Caco-2 (cell line): ENCODE measurements around the gene GCNT4. TPM values are rescaled to one million over a fixed set of nuclear protein-coding genes. Genes with fewer than 3 reads are reported as not detected.

Experiments used
- BruUV-seq: library from RNA; stranded (reverse); fragments of 400-500 nt; replicated peaks from 2 replicates; lab custom pipeline; 2021; lab: Mats Ljungman, UMichigan
- CTCF ChIA-PET: fragments of 300-600 bp; sonication (Branson Sonifier 250); formaldehyde crosslinking; loops from one replicate; lab custom pipeline; 2022; ENCODE audit warnings: antibody characterized with exemption; lab: Charles Lee
- POLR2A ChIA-PET: fragments of 300-600 bp; sonication (Branson Sonifier 250); formaldehyde crosslinking; loops from one replicate; lab custom pipeline; 2022; ENCODE audit warnings: antibody characterized with exemption; lab: Charles Lee
- DNase-seq, 2 experiments: peaks; one replicate each; pipeline versions ENCODE4 v3.0.0 to v3.0.0-alpha.2; 2020 to 2022
- H3K27me3 ChIP-seq: replicated peaks from 2 replicates; pipeline ENCODE4 v1.6.0; 2011; ENCODE audit warnings: low read length; ENCODE audit not compliant: control insufficient read depth, insufficient read depth
- H3K36me3 ChIP-seq: 2 replicates; pipeline ENCODE4 v1.5.1; 2011; ENCODE audit warnings: low read length; ENCODE audit not compliant: control insufficient read depth, insufficient read depth
- H3K4me1 ChIP-seq: fragments of 250-450 bp; sonication (Bioruptor Pico); 2 replicates; pipeline ENCODE4 v1.5.1; 2020; ENCODE audit warnings: mild to moderate bottlenecking
- H3K4me3 ChIP-seq: 2 replicates; pipeline ENCODE4 v1.5.1; 2011; ENCODE audit warnings: low read depth, mild to moderate bottlenecking, control low read depth, low read length
- H3K9me3 ChIP-seq: fragments of 250-450 bp; sonication (Bioruptor Pico); 2 replicates; pipeline ENCODE4 v1.5.1; 2020; ENCODE audit warnings: mild to moderate bottlenecking, moderate library complexity
- H3K27ac Mint-ChIP-seq: one replicate; pipeline ENCODE4 v1.8.0; 2022; ENCODE audit warnings: mixed read lengths; ENCODE audit not compliant: unreplicated experiment
- H3K27me3 Mint-ChIP-seq: one replicate; pipeline ENCODE4 v1.8.0; 2022; ENCODE audit warnings: mixed read lengths; ENCODE audit not compliant: insufficient read depth, unreplicated experiment
- H3K36me3 Mint-ChIP-seq: one replicate; pipeline ENCODE4 v1.8.0; 2022; ENCODE audit warnings: mild to moderate bottlenecking, mixed read lengths; ENCODE audit not compliant: insufficient read depth, unreplicated experiment
- H3K4me1 Mint-ChIP-seq: one replicate; pipeline ENCODE4 v1.8.0; 2022; ENCODE audit warnings: low read depth, mixed read lengths; ENCODE audit not compliant: unreplicated experiment
- H3K4me3 Mint-ChIP-seq: one replicate; pipeline ENCODE4 v1.8.0; 2022; ENCODE audit warnings: mild to moderate bottlenecking, moderate library complexity, mixed read lengths; ENCODE audit not compliant: unreplicated experiment
- H3K9me3 Mint-ChIP-seq: one replicate; pipeline ENCODE4 v1.8.0; 2022; ENCODE audit warnings: mixed read lengths; ENCODE audit not compliant: unreplicated experiment
- intact Hi-C: fragments of 100-400 bp; cut with micrococcal nuclease; formaldehyde crosslinking; loops from one replicate; pipeline ENCODE4 v1.10.0; 2022; ENCODE audit not compliant: unreplicated experiment
- total RNA-seq: library from RNA; stranded (reverse); gene quantifications from 2 replicates; pipeline ENCODE4 v1.2.3, GENCODE V29; 2022
- TF ChIP-seq, protein P1 (sequence below), 2 experiments: fragments of 200-600 bp in 1 of 2; IDR thresholded peaks; 1 replicate in 1 of 2; 2 replicates in 1 of 2; pipeline versions ENCODE4 v1.5.1 to v1.8.0; 2011 to 2022; ENCODE audit warnings: antibody characterized with exemption in 1 of 2, control low read depth in 1 of 2, inconsistent platforms in 1 of 2, low read depth in 1 of 2, low read length in 1 of 2, mild to moderate bottlenecking in 1 of 2, moderate library complexity in 1 of 2; ENCODE audit not compliant: insufficient read depth in 1 of 2, severe bottlenecking in 1 of 2, unreplicated experiment in 1 of 2

GCNT4 gene
- total RNA-seq, 1 experiment from 2014 or later, result 3.0 TPM

DNA sequence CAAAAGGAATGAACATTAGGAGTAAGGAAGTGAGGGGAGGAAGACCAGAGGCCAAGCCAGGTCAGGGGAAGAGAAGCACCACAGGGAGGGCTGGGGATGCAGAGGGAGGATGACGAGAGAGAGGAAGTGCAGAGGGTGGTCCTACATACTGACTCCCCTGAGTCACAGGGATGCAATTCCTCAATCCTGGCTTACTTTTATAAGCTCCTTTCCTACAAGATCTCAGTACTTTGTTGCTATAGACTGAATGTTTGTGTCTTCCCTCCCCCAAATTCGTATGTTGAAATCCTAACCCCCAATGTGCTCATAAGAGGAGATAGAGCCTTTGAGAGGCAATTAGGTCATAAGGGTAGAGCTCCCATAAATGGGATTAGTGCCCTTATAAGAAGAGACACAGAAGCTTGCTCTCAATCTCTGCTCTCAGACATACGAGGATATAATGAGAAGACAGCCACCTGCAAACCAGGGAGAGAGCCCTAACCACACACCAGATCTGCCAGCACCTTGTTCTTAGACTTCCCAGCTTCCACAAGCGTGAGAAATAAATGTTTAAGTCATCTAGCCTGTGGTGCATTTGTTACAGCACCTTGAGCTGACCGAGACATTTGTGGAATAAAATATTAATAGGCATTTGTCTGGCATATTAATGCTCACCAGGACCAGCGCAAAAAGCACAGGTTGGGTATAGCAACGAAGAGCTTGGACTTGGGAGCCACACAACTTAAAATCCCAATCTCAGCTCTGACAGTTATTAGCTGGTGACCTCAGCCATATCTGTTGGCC lies 33.4 kb downstream of the GCNT4 start:
- Mint-ChIP-seq H3K27ac (no peak overlapping the region), H3K36me3 (no peaks in the 10 kb centered on the region), H3K4me3 (no peak overlapping the region), H3K4me1 (peaks cover 6% of the 10 kb centered on the region), H3K9me3 (no peaks in the 10 kb centered on the region), H3K27me3 (no peaks in the 10 kb centered on the region)
- Histone ChIP-seq H3K36me3 (no peaks in the 10 kb centered on the region), H3K9me3 (0 out of 2 replicates have a peak, but pooled peaks cover 2% of the 10 kb centered on the region), H3K4me1 (no peaks in the 10 kb centered on the region), H3K4me3 (no peak overlapping the region), H3K27me3 (no peaks in the 10 kb centered on the region)
- intact Hi-C loops, result no loop called here
- TF ChIP-seq, protein P1, sequence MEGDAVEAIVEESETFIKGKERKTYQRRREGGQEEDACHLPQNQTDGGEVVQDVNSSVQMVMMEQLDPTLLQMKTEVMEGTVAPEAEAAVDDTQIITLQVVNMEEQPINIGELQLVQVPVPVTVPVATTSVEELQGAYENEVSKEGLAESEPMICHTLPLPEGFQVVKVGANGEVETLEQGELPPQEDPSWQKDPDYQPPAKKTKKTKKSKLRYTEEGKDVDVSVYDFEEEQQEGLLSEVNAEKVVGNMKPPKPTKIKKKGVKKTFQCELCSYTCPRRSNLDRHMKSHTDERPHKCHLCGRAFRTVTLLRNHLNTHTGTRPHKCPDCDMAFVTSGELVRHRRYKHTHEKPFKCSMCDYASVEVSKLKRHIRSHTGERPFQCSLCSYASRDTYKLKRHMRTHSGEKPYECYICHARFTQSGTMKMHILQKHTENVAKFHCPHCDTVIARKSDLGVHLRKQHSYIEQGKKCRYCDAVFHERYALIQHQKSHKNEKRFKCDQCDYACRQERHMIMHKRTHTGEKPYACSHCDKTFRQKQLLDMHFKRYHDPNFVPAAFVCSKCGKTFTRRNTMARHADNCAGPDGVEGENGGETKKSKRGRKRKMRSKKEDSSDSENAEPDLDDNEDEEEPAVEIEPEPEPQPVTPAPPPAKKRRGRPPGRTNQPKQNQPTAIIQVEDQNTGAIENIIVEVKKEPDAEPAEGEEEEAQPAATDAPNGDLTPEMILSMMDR (IDR thresholded peaks at IDR 0.05; ENCODE audit: insufficient read depth in 1 of 2, low read depth in 1 of 2, low read length in 1 of 2, severe bottlenecking in 1 of 2, unreplicated experiment in 1 of 2), result no peak
- DNase-seq, result no peak
- POLR2A ChIA-PET, result no interaction called here
- CTCF ChIA-PET, result no interaction called here
- BruUV-seq, result no TSS peak

DNA sequence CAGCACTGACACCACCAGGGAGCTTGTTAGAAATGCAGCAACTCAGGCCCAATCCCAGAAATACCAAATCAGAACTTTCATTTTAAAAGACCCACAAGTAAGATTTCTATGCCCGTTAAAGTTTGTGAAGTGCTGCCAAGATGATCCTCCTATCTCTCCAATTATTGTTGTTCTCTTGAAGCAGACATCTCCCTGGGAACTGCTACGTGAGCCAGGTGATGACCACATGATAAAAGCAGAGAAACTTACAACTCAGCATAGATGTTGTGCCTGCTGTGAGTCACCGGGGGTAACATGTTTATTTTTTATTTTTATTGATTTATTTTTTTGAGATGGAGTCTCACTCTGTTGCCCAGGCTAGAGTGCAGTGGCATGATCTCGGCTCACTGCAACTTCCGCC lies 34.4 kb downstream of the GCNT4 start:
- intact Hi-C loops, result no loop called here
- H3K27me3 ChIP-seq, result no peaks in the 10 kb centered on the region
- Mint-ChIP-seq H3K4me3 (no peak overlapping the region), H3K9me3 (no peaks in the 10 kb centered on the region), H3K4me1 (peaks cover 6% of the 10 kb centered on the region), H3K27ac (no peak overlapping the region), H3K27me3 (no peaks in the 10 kb centered on the region), H3K36me3 (no peaks in the 10 kb centered on the region)
- DNase-seq, result no peak
- H3K9me3 ChIP-seq, result 0 out of 2 replicates have a peak, but pooled peaks cover 2% of the 10 kb centered on the region
- H3K4me3 ChIP-seq, result no peak overlapping the region
- no peaks in the 10 kb centered on the region for H3K36me3 ChIP-seq
- no TSS peak for BruUV-seq
- TF ChIP-seq, protein P1 (IDR thresholded peaks at IDR 0.05; ENCODE audit: insufficient read depth in 1 of 2, low read depth in 1 of 2, low read length in 1 of 2, severe bottlenecking in 1 of 2, unreplicated experiment in 1 of 2), result no peak
- ChIA-PET POLR2A (no interaction called here), CTCF (no interaction called here)
- H3K4me1 ChIP-seq, result no peaks in the 10 kb centered on the region

DNA sequence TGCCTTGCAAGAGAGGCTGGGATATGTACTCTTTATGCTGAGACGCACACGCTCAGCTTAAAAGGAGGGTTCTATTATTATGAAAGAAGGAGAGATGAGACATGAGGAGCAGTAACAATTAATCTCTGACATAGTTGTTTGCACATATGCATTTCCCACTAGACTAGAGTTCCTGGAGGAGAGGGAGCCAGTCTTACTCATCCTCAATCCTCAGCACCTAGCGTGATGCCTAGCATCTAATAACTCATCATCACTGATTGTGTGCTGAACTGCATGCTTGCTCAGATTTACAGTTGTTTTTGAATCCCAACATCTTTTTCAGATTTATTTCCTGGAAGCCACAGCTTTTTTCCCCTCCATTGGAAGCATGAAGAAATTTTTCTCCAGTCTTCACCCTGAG lies 35.5 kb downstream of the GCNT4 start:
- no TSS peak for BruUV-seq
- Histone ChIP-seq H3K36me3 (no peaks in the 10 kb centered on the region), H3K4me3 (no peak overlapping the region), H3K4me1 (no peaks in the 10 kb centered on the region), H3K27me3 (no peaks in the 10 kb centered on the region), H3K9me3 (0 out of 2 replicates have a peak, but pooled peaks cover 2% of the 10 kb centered on the region)
- Mint-ChIP-seq H3K4me1 (peaks cover 9% of the 10 kb centered on the region), H3K36me3 (no peaks in the 10 kb centered on the region), H3K9me3 (no peaks in the 10 kb centered on the region), H3K27ac (no peak overlapping the region), H3K27me3 (no peaks in the 10 kb centered on the region), H3K4me3 (no peak overlapping the region)
- TF ChIP-seq, protein P1 (IDR thresholded peaks at IDR 0.05; ENCODE audit: insufficient read depth in 1 of 2, low read depth in 1 of 2, low read length in 1 of 2, severe bottlenecking in 1 of 2, unreplicated experiment in 1 of 2), result no peak
- intact Hi-C loops, result no loop called here
- DNase-seq, result no peak
- POLR2A ChIA-PET, result no interaction called here
- CTCF ChIA-PET, result no interaction called here
